Left forelimb (tissue), 1 donor: ENCODE measurements around the gene CABYR.

Source experiments
- DNase-seq: peaks from one replicate; pipeline ENCODE4 v3.0.0-alpha.2; 2018; ENCODE audit warnings: low spot score

The CABYR gene

GRCh38 chr18:24138789-24139616 lies at the start of gene CABYR:
TSS of gene CABYR (plus strand) at chr18:24139062. CDS start at chr18:24143115, 4,053 bp downstream.
- DNase-seq = peak; percentile 79

- DNase-seq = no peak
Measured at GRCh38 chr18:24089076-24089475, 49.8 kb upstream of the CABYR start.

DNA sequence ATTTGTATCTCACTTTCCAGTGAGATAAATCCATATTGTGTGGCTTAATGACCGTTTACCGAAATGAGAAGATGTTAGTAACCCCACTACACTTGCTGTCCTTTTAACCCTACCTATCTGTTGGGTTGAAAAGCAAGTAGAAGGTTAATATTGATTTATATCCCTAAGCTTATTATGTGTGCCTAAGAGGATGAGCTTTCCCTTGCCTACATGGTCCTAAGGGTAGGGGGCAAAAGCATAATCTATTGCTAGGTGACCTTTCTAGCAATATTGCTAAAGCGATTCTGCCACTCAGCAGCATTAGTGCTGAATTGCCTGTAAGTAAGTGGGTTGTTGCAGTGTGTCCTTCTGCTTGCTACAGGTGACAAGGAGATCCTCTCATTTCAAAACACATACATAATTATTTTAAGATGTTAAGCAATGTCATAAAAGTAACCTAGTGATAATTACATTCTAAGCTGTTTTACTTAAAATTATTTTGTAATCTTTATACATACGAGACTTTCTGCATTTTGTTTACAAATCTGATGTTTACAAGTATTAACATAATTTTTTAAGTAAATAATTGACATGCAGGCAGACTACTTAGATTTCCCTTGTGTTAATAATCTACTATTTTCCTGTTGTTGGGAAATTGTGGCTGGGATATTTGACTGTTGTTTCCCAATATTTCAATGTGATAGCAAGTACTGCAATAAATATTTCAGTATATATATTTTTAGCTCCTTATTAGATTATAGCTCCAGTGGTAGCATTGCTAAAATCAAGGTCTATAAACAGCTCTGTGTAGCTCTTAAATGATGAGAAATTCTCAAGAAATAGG lies 49.1 kb upstream of the CABYR start:
- DNase-seq = no peak

GRCh38 chr18:24090876-24091275 lies 48.0 kb upstream of the CABYR start:
- no peak for DNase-seq

DNA sequence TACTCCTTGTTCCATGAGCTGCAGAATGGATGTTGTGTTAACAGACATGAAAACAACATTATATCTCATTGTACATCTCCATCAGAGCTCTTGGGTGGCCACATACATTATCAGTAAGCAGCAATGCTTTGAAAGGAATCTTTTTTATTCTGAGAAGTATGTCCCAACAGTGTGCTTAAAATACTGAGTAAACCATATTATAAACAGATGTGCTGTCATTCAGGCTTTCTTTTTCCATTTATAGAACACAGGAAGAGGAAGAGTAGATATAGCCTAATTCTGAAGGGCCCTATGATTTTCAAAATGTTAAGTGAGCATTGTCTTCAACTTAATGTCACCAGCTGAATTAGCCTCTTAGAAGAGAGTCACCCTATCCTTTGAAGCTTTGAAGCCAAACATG lies 44.3 kb upstream of the CABYR start:
- DNase-seq = no peak

- no peak for DNase-seq
Measured at GRCh38 chr18:24095976-24096375, 42.9 kb upstream of the CABYR start.

- DNase-seq = no peak
Measured at GRCh38 chr18:24103320-24104021, 35.4 kb upstream of the CABYR start.

DNA sequence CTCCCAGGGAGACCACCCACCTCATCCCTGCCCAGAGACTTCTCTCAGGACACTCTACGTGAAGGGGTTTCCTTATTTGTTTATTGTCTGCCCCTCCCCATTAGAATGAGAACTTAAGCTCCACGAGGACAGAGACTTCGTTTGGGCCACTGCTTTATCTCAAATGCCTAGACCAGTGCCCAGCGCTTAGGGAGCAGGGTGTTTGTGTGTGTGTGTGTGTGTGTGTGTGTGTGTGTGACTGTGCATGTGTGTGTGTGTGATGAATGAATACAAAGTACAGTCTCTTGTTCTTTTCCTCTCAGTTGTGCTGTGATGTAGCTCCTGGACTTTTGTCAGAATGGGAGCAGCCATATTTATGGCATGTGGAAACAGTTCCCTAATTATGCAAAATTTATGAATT lies 34.4 kb upstream of the CABYR start:
- DNase-seq = no peak

- no peak for DNase-seq
Measured at GRCh38 chr18:24108641-24109040, 30.2 kb upstream of the CABYR start.

DNA sequence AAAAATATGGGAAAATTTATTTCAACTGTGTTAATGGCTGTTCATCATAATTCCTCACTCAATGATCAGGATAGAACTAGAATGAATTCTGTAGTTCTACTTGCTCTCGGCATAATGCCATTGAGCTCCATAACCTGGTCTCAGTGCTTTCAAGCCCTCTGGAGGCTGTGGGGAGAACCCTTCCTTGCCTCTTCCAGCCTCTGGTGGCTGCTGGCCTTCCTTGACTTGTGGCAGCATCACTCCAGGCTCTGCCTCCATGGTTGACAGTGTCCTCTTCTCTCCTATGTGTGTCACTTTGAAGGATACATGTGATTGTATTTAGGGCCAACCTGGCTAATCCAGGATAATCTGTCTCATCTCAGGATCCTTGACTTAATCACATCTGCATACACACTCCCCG lies 26.9 kb upstream of the CABYR start:
- no peak for DNase-seq

DNA sequence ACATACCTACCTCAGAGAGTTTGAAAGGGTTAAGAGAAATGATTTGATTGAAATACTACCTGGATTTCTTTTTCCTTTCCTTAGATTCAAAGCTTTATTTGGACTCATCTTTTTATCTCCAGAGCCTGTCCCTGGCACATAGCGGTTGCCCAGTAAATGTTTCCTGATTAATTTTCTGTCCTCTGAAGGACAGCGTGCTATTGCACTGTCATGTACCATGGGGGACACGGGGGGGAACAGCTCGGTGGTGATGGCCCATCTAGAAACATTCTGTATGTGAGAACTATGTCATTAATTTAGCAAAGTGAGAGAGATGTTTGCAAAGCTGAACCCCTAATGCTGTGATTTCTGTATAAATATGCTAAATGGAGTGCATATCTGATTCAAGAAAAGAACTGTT lies 26.4 kb upstream of the CABYR start:
- no peak for DNase-seq

DNA sequence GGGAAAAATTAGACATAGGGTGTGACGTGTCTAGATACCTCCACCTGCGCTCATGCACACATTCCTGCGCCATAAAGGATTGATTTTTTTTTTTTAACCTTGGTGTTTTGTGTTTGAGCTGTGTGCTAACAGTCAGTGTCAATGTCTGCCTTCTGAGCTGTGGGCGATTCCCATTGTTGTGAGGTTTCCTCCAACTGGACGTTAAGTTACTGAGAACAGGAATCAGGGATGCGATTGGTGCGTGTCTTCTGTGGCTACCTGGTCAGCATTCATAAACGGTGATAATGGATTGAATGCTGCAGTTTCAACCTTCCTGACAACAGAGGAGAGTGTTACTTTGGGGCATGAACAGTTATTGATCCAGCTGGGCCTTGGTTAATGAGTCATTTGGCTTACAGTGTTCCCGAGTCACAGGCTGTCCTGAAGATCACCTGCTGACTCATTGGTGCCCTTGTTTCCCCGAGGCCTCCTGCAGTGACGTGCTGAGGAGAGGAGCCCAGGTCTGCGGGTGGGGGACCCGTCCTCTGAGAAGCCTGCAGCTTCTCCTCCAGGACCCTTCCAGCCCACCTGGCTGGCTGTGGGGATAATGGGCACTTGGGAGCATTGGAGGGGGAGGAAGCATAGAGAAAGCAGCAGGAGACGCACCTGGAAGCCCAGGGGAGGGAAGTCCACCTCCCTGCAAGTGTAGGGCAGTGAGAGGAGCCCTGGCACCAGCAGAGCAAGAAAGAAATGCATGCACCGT lies 25.8 kb upstream of the CABYR start:
- no peak for DNase-seq

DNA sequence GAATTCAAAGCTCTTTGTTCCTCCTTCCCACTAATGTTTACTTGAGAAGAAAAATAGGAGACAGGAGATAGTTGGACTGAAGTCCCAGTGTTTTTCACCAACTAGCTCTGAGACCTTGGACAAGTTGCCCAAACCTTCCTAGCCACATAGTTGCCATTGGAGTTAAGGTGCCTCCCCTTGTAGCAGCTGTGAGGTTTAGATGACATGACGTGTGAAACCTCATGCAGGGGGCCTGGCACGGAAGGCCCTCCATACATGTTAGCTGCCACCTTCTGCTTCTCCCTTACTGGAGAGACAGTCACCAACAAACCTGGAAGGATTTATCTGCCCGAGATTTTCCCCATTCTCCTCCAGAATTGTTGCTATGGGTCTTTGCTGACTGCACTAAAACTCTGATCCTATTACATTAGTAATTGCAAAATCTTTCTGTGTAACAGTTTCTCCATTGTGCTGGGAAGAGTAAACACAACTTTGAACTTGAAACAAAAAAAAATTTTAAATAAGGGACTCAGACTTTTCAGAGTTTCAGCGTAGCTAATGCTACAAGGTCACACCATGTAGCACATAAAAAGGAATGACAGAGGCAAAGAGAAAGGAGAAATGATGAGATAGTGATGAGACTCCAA lies 23.8 kb upstream of the CABYR start:
- DNase-seq = no peak

GRCh38 chr18:24115628-24116027 lies 23.2 kb upstream of the CABYR start:
- DNase-seq = no peak

DNA sequence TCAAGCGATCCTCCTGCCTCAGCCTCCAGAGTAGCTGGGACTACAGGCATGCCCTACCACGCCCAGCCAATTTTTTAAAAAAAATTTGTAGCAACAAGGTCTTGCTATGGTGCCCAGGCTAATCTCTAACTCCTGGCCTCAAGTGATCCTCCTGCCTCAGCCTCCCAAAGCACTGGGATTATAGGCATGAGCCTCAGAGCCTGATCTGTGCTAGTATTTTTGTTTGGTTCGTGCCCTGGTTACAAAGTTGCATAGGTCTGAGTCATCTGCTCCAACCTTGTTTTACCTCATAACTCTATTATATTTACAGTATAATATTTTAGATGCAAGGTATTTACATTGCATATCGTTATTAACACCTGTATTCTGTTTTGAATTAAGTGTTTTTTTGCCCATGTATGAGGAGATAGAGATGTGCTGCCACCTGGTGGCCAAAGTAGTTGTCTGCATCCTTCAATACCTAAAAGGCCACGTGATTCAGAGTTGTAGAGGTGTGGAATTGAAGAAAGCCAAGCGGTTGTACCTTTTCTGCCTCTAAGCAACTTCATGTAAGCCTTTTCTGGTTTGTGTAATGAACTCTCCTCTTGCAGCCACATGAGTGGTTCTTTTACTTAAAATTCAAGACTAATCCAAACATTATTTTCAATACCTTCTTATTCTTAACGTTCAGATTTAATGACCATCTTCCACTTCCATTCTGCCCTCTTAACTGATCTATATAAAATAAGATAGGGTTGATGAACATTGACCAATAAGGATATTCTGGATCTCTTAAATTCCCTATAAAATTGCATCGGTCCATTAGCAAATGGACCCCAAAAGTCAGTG lies 19.9 kb upstream of the CABYR start:
- DNase-seq = no peak

DNA sequence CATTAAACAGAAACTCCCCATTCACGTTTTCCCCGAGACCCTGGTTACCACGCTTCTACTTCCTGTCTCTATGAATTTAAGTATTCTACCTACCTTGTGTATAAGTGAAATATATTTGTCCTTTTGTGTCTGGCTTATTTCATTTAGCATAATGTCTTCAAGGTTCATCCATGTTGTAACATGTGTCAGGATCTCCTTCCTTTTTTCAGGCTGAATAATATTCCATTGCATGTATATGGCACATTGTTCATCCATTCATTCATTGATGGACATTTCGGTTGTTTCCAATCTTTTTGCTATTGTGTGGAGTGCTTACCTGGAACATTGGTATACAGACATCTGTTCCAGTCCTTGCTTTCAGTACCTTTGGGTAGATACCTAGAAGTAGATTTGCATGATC lies 18.2 kb upstream of the CABYR start:
- DNase-seq = no peak

- DNase-seq = no peak
Measured at GRCh38 chr18:24121625-24122024, 17.2 kb upstream of the CABYR start.

DNA sequence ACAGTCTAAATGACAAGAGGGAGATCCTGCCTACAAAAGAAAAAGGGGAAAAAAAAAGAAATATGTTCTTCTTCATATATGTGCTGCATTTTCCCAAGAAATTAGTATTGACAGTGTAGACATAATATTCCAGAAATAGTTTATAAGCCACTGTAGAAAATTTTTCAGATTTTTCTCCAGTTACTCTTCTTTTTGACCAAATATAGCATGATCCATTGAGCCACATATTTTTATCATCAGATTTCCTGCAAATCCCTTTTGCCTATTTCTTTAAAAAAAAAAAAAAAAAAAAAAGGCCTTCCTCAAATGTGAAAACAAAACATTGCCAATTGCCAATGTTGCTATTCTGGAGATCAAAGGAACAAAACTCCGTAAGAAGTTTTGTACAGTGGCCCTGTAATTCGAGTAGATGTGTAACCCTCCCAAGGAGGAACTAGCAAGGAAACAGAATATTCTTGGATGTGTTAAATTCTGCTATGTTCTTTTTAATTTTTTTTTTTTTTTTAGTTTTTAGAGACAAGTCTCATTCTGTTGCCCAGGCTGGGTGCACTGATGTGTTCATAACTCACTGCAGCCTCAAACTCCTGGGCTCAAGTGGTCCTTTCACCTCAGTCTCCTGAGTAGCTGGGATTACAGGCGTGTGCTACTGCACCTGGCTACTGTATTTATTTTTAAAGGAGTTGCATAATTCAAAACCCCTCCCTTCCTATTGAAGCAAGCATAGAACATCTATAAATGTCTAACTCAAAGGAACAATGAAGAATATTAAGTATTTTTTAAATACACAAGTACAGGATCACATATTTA lies 12.5 kb upstream of the CABYR start:
- no peak for DNase-seq

- DNase-seq = no peak
Measured at GRCh38 chr18:24127735-24128134, 11.1 kb upstream of the CABYR start.

DNA sequence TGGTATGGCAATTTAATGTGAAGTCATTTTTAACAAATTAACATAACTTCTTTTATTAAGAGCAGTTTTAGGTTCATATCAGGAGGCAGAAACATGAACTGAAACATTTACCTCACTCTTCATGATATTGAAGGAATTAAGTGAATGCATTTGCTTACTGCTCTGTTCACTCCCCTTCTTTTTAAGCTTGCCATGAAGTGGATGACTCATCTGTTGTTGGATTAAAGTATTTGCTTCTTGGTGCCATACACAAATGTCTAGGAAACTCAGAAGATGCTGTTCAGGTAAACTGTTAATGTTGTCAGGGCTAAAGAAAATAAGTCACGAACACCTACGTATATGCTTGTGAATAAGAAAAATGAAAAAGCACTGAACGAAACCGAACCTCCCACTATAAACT lies 10.2 kb upstream of the CABYR start:
- no peak for DNase-seq
